Measurements from ENCODE around the gene ERF. TPM values are rescaled to one million over a fixed set of nuclear protein-coding genes. Genes with fewer than 3 reads are reported as not detected.

ERF gene
- total RNA-seq, 2 donors from 2014 or later: 106 to 138 TPM

DNA sequence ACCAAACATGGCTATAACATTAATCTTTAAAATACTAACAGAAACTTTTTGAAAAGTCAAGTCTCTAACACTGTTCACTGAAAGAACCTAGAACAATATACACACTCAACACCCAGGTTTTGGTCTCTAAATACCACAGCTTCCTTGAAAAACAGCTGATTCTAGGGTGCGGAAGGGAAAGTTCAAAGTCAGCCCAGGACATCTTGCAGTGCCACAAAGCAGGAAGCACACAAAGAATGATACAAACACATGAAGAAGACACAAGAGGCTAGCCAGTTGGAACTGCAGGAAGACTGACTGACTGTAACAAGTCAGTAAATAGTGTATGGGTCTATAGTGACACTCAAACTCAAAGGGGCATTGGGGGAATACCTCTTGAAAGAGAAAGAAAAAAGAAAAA, 42.0 kb downstream of the ERF start:
- WGBS, 2 experiments (ENCODE audit: insufficient coverage in 1 of 2, insufficient read length in 1 of 2): 100% methylated on average over 1 of the region's 1 CpG
- no peak overlapping the region for H3K9ac ChIP-seq (ENCODE audit: extremely low read depth, low read length, poor library complexity, severe bottlenecking)
- Mint-ChIP-seq H3K27me3 (ENCODE audit: insufficient read depth) (no peaks in the 10 kb centered on the region), H3K36me3 (ENCODE audit: low read depth) (peaks cover 48% of the 10 kb centered on the region), H3K4me1 (peaks cover 16% of the 10 kb centered on the region), H3K9me3 (no peaks in the 10 kb centered on the region), H3K4me3 (no peak overlapping the region), H3K27ac (no peak overlapping the region)
- TF ChIP-seq, protein P1, sequence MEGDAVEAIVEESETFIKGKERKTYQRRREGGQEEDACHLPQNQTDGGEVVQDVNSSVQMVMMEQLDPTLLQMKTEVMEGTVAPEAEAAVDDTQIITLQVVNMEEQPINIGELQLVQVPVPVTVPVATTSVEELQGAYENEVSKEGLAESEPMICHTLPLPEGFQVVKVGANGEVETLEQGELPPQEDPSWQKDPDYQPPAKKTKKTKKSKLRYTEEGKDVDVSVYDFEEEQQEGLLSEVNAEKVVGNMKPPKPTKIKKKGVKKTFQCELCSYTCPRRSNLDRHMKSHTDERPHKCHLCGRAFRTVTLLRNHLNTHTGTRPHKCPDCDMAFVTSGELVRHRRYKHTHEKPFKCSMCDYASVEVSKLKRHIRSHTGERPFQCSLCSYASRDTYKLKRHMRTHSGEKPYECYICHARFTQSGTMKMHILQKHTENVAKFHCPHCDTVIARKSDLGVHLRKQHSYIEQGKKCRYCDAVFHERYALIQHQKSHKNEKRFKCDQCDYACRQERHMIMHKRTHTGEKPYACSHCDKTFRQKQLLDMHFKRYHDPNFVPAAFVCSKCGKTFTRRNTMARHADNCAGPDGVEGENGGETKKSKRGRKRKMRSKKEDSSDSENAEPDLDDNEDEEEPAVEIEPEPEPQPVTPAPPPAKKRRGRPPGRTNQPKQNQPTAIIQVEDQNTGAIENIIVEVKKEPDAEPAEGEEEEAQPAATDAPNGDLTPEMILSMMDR (conservative IDR thresholded peaks at IDR 0.05): no peak
- no peak for DNase-seq
- H3K9me3 ChIP-seq (ENCODE audit: control insufficient read depth, low read length): no peaks in the 10 kb centered on the region
- no peak overlapping the region for H3K27ac ChIP-seq (ENCODE audit: low read depth, low read length)
- no peaks in the 10 kb centered on the region for H3K27me3 ChIP-seq (ENCODE audit: control insufficient read depth, insufficient read depth, low read length, poor library complexity, severe bottlenecking)
- peaks cover 49% of the 10 kb centered on the region for H3K36me3 ChIP-seq (ENCODE audit: control insufficient read depth, insufficient read depth, low read length)
- H3K4me1 ChIP-seq (ENCODE audit: control insufficient read depth, insufficient read depth, low read length): peaks cover 4% of the 10 kb centered on the region
- H3K4me3 ChIP-seq (ENCODE audit: low read length): no peak overlapping the region

DNA sequence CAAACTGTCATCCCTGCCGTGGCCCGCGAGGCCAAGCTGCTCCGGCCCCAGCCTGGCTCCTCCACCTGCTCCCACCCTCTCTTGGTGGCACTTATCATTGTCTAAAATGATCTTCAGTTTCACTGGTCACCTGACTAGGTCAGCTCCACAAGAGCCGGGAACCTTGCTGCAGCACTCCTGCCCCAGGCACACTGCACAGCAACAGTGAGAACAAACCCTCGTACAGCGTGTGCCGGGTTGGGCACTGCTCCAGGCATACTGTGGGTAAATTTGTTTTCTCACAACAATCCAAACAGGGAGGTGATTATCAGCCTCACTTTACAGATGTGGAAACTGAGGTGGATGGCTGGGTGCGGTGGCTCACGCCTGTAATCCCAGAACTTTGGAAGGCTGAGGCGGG, 46.3 kb downstream of the ERF start:
- Histone ChIP-seq H3K9me3 (ENCODE audit: control insufficient read depth, low read length) (no peaks in the 10 kb centered on the region), H3K27ac (ENCODE audit: low read depth, low read length) (no peak overlapping the region), H3K4me1 (ENCODE audit: control insufficient read depth, insufficient read depth, low read length) (no peaks in the 10 kb centered on the region), H3K36me3 (ENCODE audit: control insufficient read depth, insufficient read depth, low read length) (peaks cover 63% of the 10 kb centered on the region), H3K27me3 (ENCODE audit: control insufficient read depth, insufficient read depth, low read length, poor library complexity, severe bottlenecking) (no peaks in the 10 kb centered on the region), H3K9ac (ENCODE audit: extremely low read depth, low read length, poor library complexity, severe bottlenecking) (no peak overlapping the region), H3K4me3 (ENCODE audit: low read length) (no peak overlapping the region)
- Mint-ChIP-seq H3K27me3 (ENCODE audit: insufficient read depth) (no peaks in the 10 kb centered on the region), H3K36me3 (ENCODE audit: low read depth) (peaks cover 64% of the 10 kb centered on the region), H3K9me3 (no peaks in the 10 kb centered on the region), H3K27ac (no peak overlapping the region), H3K4me3 (no peak overlapping the region), H3K4me1 (peaks cover 1% of the 10 kb centered on the region)
- DNase-seq: no peak
- TF ChIP-seq, protein P1 (conservative IDR thresholded peaks at IDR 0.05): no peak
- 95 to 100% methylated on average over 6 to 11 of the region's 11 CpGs for WGBS, 2 experiments (ENCODE audit: insufficient coverage in 1 of 2, insufficient read length in 1 of 2)

DNA sequence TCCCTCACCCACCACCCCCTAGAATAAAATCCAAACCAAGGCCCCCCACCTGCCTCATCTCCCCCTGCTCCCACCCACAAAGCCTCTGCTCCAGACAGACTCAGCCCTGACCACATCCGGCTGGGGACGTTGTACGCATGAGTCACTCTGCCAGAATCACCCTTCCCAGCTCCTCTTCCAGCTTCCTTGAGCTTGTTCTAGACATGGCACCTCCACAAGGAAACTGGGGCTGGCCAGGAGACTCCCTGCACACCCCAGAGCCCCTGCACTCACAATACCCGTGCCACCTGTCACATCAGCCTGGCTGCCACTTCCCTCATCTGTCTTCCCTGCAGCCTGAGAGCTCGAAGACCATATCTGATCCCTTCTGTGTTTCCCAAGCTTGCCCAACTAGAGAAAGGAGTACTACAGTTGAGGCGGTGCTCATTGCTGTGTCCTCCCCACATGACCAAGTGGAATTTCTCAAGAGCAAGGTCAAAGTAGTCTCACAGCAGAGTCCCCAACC, 47.1 kb downstream of the ERF start:
- Histone ChIP-seq H3K4me1 (ENCODE audit: control insufficient read depth, insufficient read depth, low read length) (no peaks in the 10 kb centered on the region), H3K9me3 (ENCODE audit: control insufficient read depth, low read length) (no peaks in the 10 kb centered on the region), H3K4me3 (ENCODE audit: low read length) (no peak overlapping the region), H3K36me3 (ENCODE audit: control insufficient read depth, insufficient read depth, low read length) (peaks cover 59% of the 10 kb centered on the region), H3K27ac (ENCODE audit: low read depth, low read length) (no peak overlapping the region), H3K9ac (ENCODE audit: extremely low read depth, low read length, poor library complexity, severe bottlenecking) (no peak overlapping the region), H3K27me3 (ENCODE audit: control insufficient read depth, insufficient read depth, low read length, poor library complexity, severe bottlenecking) (no peaks in the 10 kb centered on the region)
- WGBS, 2 experiments (ENCODE audit: insufficient coverage in 1 of 2, insufficient read length in 1 of 2): 91 to 100% methylated on average over 2 to 6 of the region's 6 CpGs
- Mint-ChIP-seq H3K27me3 (ENCODE audit: insufficient read depth) (no peaks in the 10 kb centered on the region), H3K9me3 (no peaks in the 10 kb centered on the region), H3K27ac (no peak overlapping the region), H3K4me1 (peaks cover 1% of the 10 kb centered on the region), H3K4me3 (no peak overlapping the region), H3K36me3 (ENCODE audit: low read depth) (peaks cover 63% of the 10 kb centered on the region)
- TF ChIP-seq, protein P1 (conservative IDR thresholded peaks at IDR 0.05): no peak
- no peak for DNase-seq

All from endodermal cell (in vitro differentiated cells).